Peyer's patch (tissue), 4 donors: ENCODE results near the gene GTF2H1. TPM values are rescaled to one million over a fixed set of nuclear protein-coding genes. Genes with fewer than 3 reads are reported as not detected.
A peak's percentile ranks its signal among the peaks of the same experiment; 100 is the strongest.
"Not testable (repeated sequence)": the region's sequence is repeated elsewhere in the genome, so short reads cannot be mapped to it uniquely, and the experiment has no call there.

Experiments
- DNase-seq, 3 donors: peaks; one replicate each; pipeline ENCODE4 v3.0.0-alpha.2; 2017 to 2019
- H3K27ac ChIP-seq, 4 donors: fragments of 200-600 bp; sonication (generic); one replicate each; pipeline ENCODE4 v1.5.1; 2016 to 2019
- H3K27me3 ChIP-seq, 2 donors: fragments of 200-600 bp; sonication (generic); one replicate each; pipeline ENCODE4 v1.5.1; 2019
- H3K36me3 ChIP-seq, 3 donors: fragments of 200-600 bp; sonication (generic); one replicate each; pipeline ENCODE4 v1.5.1; 2016 to 2019
- H3K4me1 ChIP-seq, 4 donors: fragments of 200-600 bp; sonication (generic); one replicate each; pipeline ENCODE4 v1.5.1; 2016 to 2019
- H3K4me3 ChIP-seq, 4 donors: fragments of 200-600 bp; sonication (generic); 1 replicate in 3 of 4; 2 replicates in 1 of 4; pipeline ENCODE4 v1.5.1; 2016 to 2019; ENCODE audit warnings: mild to moderate bottlenecking in 1 of 4
- H3K9me3 ChIP-seq, 4 donors: fragments of 200-600 bp; sonication (generic); one replicate each; pipeline ENCODE4 v1.5.1; 2016 to 2019; ENCODE audit warnings: mild to moderate bottlenecking in 1 of 4
- CTCF ChIP-seq, 6 experiments: fragments of 450-650 bp in 4 of 6; fragments of 200-600 bp in 2 of 6; sonication (generic) in 1 of 6; IDR thresholded peaks; one replicate each; pipeline ENCODE4 v1.5.1; 2017 to 2019; ENCODE audit warnings: antibody characterized with exemption in 6 of 6, mild to moderate bottlenecking in 3 of 6, moderate library complexity in 1 of 6
- POLR2A ChIP-seq, 2 donors: fragments of 450-650 bp; IDR thresholded peaks; one replicate each; pipeline ENCODE4 v1.5.1; 2017; ENCODE audit warnings: antibody characterized with exemption in 2 of 2, mild to moderate bottlenecking in 2 of 2, moderate library complexity in 2 of 2
- total RNA-seq, 4 donors: library from RNA; depleted of rRNA; stranded (reverse); fragments of >200 nt; gene quantifications; one replicate each; pipeline ENCODE4 v1.1.0, GENCODE V29; 2016

GTF2H1 gene
- total RNA-seq, 4 donors from 2014 or later: 57.2 to 69.1 (median 63.7) TPM

GRCh38 chr11:18319914-18320313 lies 2.5 kb upstream of the GTF2H1 start:
- no peaks in the 10 kb centered on the region for H3K9me3 ChIP-seq
- TF ChIP-seq POLR2A (IDR thresholded peaks at IDR 0.05) (no peak), CTCF (IDR thresholded peaks at IDR 0.05) (no peak)
- H3K36me3 ChIP-seq: no peaks in the 10 kb centered on the region
- peak overlapping the region in 2 of 4 donors; percentile 74 to 97 for H3K4me3 ChIP-seq
- H3K27ac ChIP-seq: no peak overlapping the region
- DNase-seq: no peak
- H3K27me3 ChIP-seq: no peaks in the 10 kb centered on the region
- H3K4me1 ChIP-seq: peaks cover 0 to 25% (median 14%) of the 10 kb centered on the region in 4 donors

GRCh38 chr11:18320617-18321016 lies 1.8 kb upstream of the GTF2H1 start:
- no peak for TF ChIP-seq POLR2A (IDR thresholded peaks at IDR 0.05)
- no peak for TF ChIP-seq CTCF (IDR thresholded peaks at IDR 0.05)
- Histone ChIP-seq H3K9me3 (no peaks in the 10 kb centered on the region), H3K36me3 (peaks cover 0 to under 1% (median 0%) of the 10 kb centered on the region in 3 donors), H3K4me3 (peak overlapping the region in 2 of 4 donors; percentile 74 to 97), H3K4me1 (peaks cover 0 to 31% (median 14%) of the 10 kb centered on the region in 4 donors), H3K27ac (peak overlapping the region in 2 of 4 donors; percentile 92 to 98), H3K27me3 (no peaks in the 10 kb centered on the region)
- DNase-seq: no peak

- H3K4me1 ChIP-seq: peaks cover 0 to 33% (median 14%) of the 10 kb centered on the region in 4 donors
- H3K27me3 ChIP-seq: no peaks in the 10 kb centered on the region
- TF ChIP-seq POLR2A (IDR thresholded peaks at IDR 0.05) (no peak), CTCF (IDR thresholded peaks at IDR 0.05) (peak in 3 of 6 experiments; percentile 29 to 39 (median 32))
- no peaks in the 10 kb centered on the region for H3K9me3 ChIP-seq
- H3K36me3 ChIP-seq: peaks cover 0 to 8% (median 0%) of the 10 kb centered on the region in 3 donors
- no peak for DNase-seq
- peak overlapping the region; percentile 92 to 98 (median 96) for H3K27ac ChIP-seq
- H3K4me3 ChIP-seq: peak overlapping the region; percentile 74 to 97 (median 86)
Measured at GRCh38 chr11:18321578-18321968, 794 bp upstream of the GTF2H1 start.

GRCh38 chr11:18322818-18323570 lies 627 bp downstream of the GTF2H1 start:
- Histone ChIP-seq H3K27me3 (no peaks in the 10 kb centered on the region), H3K27ac (peak overlapping the region; percentile 92 to 98 (median 96)), H3K4me1 (peaks cover 0 to 33% (median 14%) of the 10 kb centered on the region in 4 donors), H3K4me3 (peak overlapping the region; percentile 74 to 97 (median 86)), H3K36me3 (peaks cover 0 to 19% (median 0%) of the 10 kb centered on the region in 3 donors), H3K9me3 (no peaks in the 10 kb centered on the region)
- DNase-seq: no peak
- TF ChIP-seq POLR2A (IDR thresholded peaks at IDR 0.05) (no peak), CTCF (IDR thresholded peaks at IDR 0.05) (no peak)

GRCh38 chr11:18323881-18324280 lies 1.5 kb downstream of the GTF2H1 start:
- H3K36me3 ChIP-seq: peaks cover 0 to 19% (median 0%) of the 10 kb centered on the region in 3 donors
- DNase-seq, H3K27me3 ChIP-seq, H3K27ac ChIP-seq, H3K9me3 ChIP-seq: not testable (repeated sequence)
- peak overlapping the region in 1 of 4 donors; percentile 97 for H3K4me3 ChIP-seq
- peaks cover 0 to 33% (median 14%) of the 10 kb centered on the region in 4 donors for H3K4me1 ChIP-seq

- no peak for DNase-seq
- H3K27me3 ChIP-seq: no peaks in the 10 kb centered on the region
- peaks cover 0 to 22% (median 0%) of the 10 kb centered on the region in 3 donors for H3K36me3 ChIP-seq
- TF ChIP-seq CTCF (IDR thresholded peaks at IDR 0.05) (no peak), POLR2A (IDR thresholded peaks at IDR 0.05) (no peak)
- H3K27ac ChIP-seq: no peak overlapping the region
- H3K4me3 ChIP-seq: peak overlapping the region in 1 of 4 donors; percentile 97
- H3K9me3 ChIP-seq: no peaks in the 10 kb centered on the region
- peaks cover 0 to 33% (median 14%) of the 10 kb centered on the region in 4 donors for H3K4me1 ChIP-seq
Measured at GRCh38 chr11:18324381-18324780, 2.0 kb downstream of the GTF2H1 start.
